Measurements from ENCODE around the gene MAD1L1.

MAD1L1 gene

DNA sequence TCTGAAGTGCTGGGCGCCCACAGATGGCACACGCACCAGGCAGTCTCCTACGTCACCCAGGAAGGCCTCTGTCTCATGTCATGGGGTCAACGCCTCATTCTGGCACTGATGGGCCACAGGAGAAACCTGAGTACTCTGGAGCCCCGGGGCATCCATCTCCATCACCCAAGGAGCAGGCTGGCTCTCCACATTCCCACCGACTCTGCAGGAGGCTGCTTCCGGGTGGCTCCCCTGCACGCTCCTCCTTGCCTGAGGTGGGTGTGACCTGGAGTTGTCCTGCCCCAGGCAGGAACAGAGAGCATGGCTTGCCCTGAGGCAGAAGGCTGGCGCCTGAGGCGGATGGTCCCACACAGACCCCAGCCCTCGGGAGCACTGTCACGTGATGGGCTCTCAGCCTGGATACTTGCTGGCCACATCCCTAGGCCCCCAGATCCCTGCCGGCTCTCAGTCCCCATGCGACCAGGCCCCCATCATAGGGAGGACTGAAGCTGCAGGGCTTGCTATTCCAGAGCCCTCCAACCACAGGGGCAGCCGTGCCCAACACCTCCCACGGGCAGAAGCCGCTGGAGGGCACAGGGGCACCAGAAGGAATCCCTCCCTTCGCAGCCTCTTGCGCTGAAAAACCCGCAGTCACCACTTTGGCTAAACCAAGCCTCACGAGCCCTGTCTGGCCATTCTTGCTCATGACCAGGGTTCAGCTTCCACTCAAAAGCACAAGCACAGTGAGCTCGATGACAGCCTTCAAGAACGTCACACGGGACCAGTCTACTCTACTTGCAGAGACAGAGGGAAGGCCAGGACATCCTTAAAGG, 80.7 kb downstream of the MAD1L1 start:
- no peak for DNase-seq

DNA sequence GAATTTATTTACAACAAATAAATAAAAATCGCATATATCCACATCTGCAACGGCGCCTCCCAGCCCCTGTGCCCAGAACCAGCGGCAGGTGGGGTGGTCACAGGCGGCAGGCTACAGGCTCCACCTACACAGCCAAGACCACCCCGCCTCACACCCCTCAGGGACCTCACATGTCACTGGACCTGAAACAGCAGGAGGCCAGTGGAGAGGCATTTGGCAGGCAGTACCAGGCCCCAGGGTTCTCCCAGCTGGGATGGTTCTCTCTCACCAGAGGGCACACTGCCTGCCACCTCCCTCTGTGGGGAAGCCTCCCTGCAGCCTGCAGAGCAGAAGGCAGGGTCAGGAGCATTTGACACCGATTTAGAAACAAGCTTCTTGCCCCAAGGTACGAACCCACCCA, 81.5 kb downstream of the MAD1L1 start:
- no peak for DNase-seq

DNA sequence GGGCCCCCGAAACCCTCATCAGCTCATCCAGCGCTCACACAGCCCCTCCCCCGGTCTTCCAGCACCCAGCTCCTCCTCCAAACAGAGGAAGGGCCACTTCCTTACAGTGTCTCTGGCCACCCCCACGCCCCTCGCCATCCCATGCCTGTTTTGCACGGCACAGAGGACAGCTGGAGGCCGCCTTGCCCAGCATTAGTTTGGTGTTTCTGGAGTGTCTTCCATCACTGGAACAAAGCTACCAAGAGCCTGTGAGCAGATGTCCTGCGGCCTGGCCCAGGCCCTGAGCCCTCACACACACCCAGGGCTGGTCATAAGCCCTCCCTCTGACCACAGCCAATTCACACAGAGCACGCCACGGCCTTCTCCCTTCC, 82.3 kb downstream of the MAD1L1 start:
- DNase-seq, result no peak

DNA sequence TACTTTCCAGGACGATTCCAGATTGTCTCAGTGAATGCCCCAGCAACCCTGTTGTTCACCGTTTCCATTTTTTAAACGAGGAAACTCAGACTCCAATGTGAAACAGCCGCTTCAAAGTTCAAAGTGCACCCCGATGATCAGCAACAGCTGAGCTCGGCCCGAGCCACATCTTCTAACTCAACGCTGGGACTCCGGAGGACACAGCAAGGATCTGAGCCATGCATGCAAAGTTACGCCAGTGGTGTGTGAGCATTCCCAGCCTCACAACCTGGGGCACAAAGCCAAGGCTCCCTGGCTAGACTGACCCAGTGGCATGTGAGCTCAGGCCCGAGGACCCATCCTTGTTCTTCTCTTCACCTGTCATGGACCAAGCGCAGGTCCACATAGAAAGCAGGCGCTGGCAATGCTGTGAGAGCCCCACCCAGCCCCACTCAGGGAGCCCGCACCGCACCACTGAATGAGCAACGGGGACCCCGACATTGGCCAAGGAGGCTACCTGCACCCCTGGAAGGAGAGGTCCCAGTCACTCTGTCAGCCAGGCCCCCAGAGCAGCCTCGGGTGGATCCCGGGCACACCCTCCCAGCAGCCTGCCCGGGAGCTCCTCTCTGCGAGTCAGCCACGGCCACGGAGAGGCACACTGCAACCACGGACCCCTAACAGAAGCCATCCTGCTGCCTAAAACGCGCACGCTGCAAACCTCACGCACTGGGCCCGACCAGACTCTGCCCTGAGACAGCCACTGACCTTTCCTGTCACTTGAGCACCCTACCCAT, 82.9 kb downstream of the MAD1L1 start:
- no peak for DNase-seq

DNA sequence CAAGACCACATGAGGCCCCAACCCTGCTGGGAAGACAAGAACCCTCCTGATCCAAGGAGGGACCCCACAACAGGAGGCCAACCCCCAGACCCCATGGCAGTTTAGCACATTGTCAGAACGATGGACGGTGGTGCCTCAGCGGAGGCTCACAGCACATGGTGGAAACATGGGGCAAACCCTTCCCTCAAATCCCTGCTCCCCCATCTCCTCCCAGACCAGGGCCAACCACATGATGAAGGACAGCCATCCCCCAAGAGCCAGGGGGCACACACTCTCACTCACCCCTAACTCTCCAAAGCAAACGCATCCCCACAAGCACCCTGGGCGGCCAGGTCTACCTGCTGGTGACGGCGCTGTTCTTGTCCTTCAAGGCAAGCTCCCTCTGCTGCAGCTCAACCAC, 83.9 kb downstream of the MAD1L1 start:
- no peak for DNase-seq

DNA sequence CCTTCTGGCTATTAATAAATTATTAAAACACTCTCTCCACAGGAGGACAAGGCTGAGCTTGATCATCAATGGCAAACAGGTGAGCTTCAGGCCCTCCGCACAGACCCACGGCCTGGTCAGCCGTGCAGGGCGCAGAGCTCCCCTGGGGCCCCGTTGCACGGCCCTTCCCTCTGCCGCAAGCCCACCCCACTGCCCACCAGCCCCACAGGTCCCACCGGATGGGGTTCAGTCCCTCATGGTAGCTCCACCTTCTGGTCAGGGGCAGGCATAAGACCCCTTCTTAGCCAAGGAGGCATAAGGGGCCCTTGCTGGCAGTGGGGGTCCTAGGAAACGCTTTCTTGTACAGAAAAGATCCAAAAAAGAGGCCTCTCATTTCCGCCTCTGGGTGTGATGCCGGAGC, 84.6 kb downstream of the MAD1L1 start:
- no peak for DNase-seq

DNA sequence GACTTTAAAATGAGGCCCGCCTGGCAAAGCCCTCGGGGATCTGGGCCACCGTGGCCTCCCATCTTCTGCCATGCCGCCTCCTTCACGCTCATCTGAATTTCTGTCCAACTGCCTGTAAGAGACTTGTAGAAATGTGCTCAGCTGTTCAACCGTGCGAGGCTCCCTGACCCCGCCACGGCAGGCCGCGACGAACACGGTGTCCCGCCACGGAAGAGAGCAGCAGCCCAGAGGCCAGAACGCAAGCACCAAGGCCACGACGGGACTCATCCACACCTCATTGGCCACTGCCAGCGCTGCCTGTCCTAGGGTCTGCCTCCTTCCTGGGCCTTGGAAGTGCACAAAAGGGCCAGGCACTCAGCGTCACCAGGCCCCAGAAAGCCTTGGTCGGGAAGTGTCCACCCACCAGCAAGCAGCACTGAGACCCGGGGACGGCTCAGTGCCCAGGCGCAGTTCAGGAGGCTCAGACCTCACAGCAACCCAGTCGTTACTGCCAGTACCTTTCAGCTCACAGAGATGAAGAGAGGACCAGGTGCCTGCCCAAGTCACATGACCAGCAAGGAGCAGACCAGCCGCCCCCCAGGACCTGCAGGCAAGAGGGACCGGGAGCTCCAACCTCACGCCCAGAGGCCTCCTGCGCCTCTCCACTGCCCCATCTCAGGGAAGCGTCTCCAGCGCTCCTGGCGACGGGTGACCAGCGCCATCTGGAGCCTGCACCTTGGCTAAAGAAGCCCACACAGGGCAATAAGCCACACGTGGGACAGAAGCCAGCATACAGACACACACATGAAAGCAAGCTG, 85.9 kb downstream of the MAD1L1 start:
- DNase-seq, result no peak

DNA sequence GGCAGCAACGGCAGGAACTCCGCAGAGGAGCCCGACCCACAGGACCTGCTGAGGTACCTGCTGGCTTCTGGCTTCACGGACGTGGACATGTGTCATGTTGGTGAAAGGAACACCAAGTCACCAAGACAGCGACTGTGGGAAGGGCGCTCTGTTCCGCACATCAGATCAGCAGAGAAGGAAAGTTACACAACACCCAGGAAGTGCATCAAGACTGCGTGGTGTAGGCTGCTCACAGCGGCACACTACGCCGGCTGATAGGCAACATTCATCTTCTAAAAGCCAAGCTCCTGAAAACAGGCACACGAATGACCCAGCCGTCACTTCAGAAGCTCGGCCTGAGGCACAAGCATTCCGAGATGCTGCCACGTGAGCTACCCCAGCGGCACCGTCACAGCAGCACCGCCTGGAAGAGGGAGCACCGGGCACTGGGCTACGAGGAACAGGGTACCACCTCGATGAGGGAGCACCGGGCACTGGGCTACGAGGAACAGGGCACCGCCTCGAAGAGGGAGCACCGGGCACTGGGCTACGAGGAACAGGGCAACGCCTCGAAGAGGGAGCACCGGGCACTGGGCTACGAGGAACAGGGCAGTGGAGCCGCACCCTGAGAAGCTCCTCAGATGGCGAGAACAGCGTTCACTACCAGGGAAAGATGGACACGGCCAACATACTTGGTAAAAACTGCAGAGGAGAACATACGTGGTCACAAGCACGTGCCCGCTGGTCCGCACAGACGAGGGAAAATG, 86.7 kb downstream of the MAD1L1 start:
- DNase-seq, result no peak

DNA sequence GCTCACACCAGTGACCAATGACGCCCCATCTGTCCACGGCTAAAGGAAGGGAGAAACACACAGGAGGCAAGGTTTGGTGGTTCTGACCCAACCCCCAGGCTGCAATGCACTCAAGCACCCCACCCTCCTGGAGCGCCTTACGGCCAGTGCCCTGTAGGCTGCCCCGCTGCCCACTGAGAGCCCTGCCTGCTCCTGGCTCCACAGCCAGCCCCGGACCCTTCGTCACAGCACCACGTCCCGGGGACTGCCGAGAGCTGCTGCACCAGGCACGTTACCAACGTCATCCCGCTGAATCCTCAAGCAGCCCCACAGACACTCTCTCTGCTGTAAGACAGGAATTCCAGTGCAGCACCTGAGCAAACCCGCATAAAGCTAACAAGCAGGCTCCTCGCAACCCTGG, 87.8 kb downstream of the MAD1L1 start:
- DNase-seq, result no peak

DNA sequence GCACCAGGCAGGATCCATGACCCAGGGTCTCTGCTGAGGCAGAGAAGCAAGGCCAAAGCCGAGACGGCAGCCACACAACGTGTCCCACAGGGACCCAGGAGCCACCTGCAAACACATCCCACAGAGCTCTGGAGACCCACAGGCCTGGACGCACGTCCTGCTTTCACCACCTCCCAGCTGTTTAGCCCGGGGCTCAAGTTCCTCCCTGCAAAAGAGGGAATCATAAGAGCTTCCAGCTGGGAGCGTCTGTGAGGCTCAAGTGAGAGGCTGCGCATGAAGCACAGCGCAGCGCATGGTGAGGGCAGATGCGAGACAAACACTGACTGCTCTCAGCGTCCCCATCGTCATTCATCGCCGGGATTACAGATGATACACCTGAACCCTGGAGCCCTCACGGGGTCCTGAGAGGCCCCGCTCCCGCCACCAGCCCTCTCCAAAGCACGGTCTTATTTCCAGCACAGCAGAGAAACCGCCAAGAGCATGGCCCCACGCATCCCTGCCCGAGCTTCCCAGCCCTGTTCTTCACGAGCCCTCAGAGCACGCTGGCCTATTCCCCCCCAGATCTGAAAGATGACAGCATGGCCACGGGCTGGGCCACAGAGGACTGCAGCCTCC, 88.7 kb downstream of the MAD1L1 start:
- DNase-seq, result no peak

DNA sequence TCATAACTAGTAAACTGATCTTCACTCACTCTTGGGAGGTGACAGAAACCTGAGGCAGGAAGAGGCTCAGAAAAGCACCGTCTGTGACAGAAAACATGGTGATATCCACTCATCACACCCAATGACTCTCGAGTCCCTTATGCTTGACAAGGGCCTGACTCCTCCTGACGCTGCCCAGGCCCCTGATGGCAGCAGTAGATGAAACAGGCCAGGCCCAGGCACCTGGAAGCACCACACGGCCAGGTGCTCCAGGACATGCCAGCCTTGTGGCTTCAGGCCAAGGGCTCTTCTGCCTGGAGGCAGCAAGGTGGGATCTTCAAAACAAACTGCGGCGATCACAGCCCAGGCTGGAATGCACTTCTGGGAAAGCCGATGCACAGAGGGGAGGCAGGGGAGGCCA, 89.3 kb downstream of the MAD1L1 start:
- DNase-seq, result no peak

DNA sequence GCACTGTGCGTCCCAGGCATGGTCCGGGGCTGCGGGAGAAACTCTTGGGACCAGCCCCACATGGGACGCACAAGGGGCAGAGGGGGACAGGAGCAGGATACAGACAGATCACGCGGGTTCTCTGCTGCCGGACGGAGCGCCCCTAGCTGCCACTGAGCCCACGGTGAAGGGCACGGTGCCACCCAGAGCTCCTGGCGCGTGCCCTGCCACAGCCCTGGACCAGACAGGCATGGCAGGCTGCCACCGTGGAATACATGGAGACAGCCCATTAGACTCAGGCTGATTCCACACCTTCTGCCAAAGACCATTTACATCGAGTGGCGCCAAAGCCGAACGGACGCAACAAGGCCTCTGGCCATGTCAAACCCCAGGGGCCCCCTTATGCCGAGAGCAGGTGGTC, 90.4 kb downstream of the MAD1L1 start:
- DNase-seq, result no peak

DNA sequence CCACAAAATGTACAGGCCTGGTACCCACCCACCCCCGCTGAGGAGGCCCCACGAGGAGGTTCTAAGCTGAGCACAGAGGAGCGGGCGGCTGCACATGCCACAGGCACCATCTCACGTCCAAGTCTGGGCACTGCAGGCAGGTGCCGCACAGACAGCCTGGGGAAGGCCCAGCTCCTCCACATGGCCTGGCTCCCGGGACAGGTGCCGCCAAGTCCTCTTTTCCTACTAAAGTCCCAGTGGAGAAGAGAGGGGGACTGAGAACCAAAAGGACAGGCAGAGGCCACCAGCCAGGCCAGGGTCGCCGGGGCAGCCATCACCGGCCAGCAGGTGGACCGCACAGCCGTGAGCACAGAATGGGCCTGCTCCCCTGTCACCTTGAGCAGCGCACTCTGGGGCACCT, 91.1 kb downstream of the MAD1L1 start:
- DNase-seq, result no peak

DNA sequence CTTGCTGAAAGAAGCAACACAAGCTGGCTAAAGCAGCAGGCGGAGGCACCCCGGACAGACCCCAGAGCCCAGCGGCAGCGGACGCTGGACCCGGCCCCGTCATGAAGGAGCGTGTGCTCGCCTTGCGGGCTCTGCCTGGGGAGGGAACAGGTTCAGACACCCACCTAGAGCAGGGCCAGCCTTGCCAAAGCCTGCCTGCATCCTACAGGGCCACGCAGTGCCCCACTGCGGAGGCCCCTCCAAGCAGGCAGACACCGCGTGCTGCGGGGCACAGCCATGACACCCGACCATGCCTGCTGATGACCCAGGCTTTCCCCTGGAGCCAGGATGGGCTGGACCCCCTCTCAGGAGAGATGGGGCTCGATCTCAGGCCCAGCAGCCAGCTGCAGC, 91.7 kb downstream of the MAD1L1 start:
- DNase-seq, result no peak

DNA sequence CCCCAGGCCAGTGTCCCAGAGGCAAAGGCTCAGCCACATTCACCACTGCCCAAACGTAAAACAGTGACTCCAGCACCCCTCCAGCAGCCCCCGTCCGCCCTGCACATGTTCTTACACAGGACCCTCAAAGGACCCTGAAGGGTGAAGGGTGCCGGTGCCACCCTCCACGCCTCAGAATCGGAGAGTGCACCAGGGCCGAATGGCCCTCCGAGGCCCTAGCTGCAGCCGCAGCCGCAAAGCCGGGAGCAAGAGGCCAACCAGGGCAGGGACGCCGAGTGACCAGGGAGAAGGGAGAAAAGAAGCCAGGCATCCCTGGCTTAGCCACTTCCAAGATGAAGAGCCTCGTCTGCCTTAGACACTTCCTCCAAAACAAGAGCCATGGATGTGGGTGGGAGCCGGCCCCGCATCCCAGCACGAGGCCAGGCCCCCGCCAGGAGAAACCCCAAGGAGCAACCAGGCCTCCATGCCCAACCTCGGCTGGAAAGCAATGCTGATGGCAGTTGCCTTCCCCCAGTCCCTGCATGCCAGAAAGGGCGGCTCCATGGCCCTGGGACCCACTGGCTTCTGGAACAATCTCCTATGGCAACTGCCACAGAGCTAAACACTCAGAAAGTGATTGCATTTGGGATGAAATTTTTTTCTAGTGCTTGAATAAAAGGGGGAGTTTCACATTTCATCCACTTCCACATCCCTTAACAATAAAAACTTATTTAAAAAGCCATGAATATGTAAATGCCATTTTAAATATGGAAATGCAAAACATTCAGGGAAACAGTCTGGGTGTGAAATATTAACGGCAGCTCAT, 92.3 kb downstream of the MAD1L1 start:
- DNase-seq, result no peak

DNA sequence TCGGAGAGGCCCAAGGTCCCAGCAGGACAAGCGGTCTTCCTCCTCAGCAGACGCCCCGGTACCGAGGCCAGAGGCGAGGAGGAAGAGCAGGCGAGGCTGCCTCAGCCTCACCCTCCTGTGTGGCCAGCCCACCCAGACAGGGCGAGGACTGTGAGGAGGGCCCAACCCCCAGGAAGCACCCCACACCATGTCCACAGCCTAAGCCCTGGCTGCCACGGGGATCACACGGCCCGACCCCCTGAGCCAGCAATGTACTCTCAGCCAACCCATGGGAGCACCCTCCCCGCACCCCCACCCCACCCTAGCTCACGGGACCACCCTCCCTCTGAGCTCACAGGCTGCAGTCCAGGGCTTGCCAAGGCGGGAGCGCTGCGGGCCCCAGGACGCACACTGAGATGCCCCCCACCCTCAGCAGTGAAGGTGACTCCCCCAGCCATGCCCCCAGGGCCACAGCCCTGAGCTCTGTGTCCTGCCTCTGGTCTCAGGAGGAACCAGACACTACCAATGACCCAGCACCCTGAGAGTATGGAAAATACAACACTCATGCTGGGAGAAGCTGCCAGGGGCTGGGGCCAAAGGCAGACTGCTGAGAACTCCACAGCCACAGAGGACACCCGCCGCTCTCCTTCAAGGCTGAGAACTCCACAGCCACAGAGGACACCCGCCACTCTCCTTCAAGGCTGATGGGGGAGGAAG, 93.6 kb downstream of the MAD1L1 start:
- no peak for DNase-seq

DNA sequence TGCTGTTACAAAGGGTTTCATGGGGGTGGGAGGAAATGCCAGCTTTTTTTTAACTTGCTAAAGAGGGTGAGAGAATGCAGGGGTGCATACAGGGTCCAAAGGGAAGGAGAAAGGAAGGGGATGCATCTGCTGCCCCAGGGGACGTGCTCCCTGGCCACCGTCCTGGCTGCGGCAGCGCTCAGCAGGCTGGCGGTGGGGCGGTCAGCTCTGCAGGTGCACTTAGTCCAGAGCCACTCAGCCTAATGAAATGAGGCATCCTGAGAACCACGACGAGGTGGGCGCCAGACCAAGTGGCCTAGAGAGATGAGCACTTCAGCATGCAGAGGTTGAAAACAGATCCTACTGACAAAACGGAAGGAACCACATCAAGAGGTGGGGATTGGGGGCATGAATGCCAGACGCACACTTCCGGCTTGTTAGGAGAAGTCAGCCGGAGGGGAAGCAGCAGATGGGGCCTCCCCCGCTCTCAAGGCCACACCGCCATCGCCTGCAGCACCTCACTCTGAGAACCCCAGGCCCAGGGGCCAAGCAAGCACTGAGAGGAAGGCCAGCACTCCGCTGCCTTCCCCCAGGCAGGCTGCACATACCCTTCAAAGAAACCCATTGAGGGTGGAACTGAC, 94.5 kb downstream of the MAD1L1 start:
- peak; percentile 50 to 77 for DNase-seq

DNA sequence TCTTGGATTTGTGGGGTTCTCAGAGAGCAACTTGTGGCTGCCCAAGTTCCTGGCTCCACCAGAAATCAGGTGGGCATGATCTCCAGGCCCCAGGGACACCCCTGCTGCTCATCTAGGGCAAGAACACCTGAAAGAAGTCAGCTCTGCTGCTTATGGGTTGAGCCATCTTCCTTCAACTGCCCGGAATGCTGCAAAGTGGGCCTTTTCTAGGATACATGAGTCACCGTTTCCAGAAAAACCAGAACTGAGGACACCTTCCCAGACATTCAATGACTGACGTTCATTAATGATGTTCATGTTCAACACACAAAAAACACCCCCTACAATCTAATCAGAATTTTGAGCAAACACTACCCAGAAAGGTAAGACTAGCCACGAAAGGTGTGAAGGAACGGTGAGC, 98.0 kb downstream of the MAD1L1 start:
- no peak for DNase-seq

DNA sequence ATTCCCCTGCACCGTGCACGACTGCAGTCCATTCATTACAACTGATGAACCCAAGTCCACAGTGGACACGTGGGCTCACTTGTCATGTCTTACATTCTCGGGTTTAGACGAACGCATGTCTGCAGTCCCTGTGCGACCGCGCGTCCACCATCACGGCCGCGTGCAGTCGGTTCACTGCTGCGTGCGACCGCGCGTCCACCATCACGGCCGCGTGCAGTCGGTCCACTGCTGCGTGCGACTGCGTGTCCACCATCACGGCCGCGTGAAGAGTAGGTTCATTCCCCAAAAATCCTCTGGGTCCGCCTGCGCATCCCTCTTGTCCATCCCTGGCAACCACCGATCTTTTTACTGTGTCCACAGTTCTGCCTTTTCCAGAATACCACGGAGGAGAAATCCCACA, 100.5 kb downstream of the MAD1L1 start:
- no peak for DNase-seq

DNA sequence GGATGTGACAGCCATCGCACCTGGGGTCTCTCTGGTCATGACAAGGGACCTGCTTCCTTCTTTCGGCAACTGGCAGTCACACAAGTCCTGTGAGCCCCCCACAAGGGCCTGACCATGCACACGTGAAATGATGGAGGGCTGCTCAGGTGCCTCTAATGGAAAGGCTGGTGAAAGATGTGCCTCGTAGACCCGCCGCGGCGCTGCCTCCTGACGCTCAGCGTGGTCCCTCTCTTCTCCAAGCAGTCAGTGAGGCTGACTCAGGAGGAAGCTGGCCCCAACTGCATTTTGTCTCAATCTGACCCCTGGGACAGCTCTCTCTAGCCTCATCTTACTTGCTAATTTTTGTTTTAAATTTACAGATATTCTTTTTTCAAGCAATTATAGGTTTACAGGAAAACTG, 100.9 kb downstream of the MAD1L1 start:
- DNase-seq, result no peak

DNA sequence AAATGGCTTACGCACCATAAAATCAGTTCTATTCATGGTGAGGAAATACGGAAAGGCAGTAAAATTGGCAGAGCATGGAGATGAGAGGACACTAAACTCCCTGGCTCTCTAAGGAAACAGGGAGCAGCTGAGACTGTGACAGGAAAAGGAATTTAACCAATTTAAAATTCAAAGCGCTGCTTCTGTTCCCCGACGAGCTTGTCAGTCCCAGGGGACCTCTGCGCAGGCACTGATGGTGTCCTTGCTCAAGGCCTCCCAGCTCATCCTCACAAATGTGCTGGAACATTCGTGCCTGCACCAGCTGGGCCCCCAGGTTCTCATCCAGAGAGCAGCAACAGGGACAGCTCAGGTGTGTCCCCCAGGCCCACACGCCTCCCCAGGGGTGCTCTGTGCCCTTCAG, 101.4 kb downstream of the MAD1L1 start:
- no peak for DNase-seq

All from CD4-positive, alpha-beta T cell treated with Interleukin-4 for 1 hour (primary cell).